ENCODE data around the gene CARMIL3. TPM values are rescaled to one million over a fixed set of nuclear protein-coding genes. Genes with fewer than 3 reads are reported as not detected.
A peak's percentile ranks its signal among the peaks of the same experiment; 100 is the strongest.
"Not testable (repeated sequence)": the region's sequence is repeated elsewhere in the genome, so short reads cannot be mapped to it uniquely, and the experiment has no call there.

Gene CARMIL3
- total RNA-seq, 1 donor from 2014 or later, result 0.77 TPM

GRCh38 chr14:24029687-24030086, 22.1 kb upstream of the CARMIL3 start:
- H2AFZ ChIP-seq (replicated peaks); H3K4me3 Mint-ChIP-seq: not testable (repeated sequence)
- H3K9me3 Mint-ChIP-seq, result peaks cover 30% of the 10 kb centered on the region

GRCh38 chr14:24031331-24031730, 20.5 kb upstream of the CARMIL3 start:
- H3K36me3 Mint-ChIP-seq; H3K27me3 ChIP-seq; H3K4me2 ChIP-seq; H3K4me1 ChIP-seq; DNase-seq (ENCODE audit: low spot score); H3K9ac ChIP-seq; H3K79me2 ChIP-seq (ENCODE audit: low read depth); H3K36me3 ChIP-seq; H3F3A ChIP-seq (ENCODE audit: low read depth); H3K27me3 Mint-ChIP-seq (ENCODE audit: insufficient read depth, low read depth); H3K4me1 Mint-ChIP-seq; H3K9me3 ChIP-seq (ENCODE audit: low read depth); H3K27ac ChIP-seq; H4K20me1 ChIP-seq (ENCODE audit: low read depth); H2AFZ ChIP-seq (replicated peaks); H3K4me3 ChIP-seq; H3K4me3 Mint-ChIP-seq; H3K27ac Mint-ChIP-seq: not testable (repeated sequence)
- peaks cover 28% of the 10 kb centered on the region for H3K9me3 Mint-ChIP-seq

More at GRCh38 chr14:24029687-24030086, 22.1 kb upstream of the CARMIL3 start:
- H3K4me3 ChIP-seq; H4K20me1 ChIP-seq (ENCODE audit: low read depth); H3F3A ChIP-seq (ENCODE audit: low read depth); H3K9me3 ChIP-seq (ENCODE audit: low read depth); H3K27ac Mint-ChIP-seq; DNase-seq (ENCODE audit: low spot score); H3K9ac ChIP-seq; H3K4me1 Mint-ChIP-seq; H3K36me3 ChIP-seq; H3K27ac ChIP-seq; H3K4me1 ChIP-seq; H3K27me3 Mint-ChIP-seq (ENCODE audit: insufficient read depth, low read depth); H3K27me3 ChIP-seq; H3K79me2 ChIP-seq (ENCODE audit: low read depth); H3K4me2 ChIP-seq; H3K36me3 Mint-ChIP-seq: not testable (repeated sequence)

- Histone ChIP-seq H3K4me1 (no peaks in the 10 kb centered on the region), H2AFZ (replicated peaks) (no peak overlapping the region), H3K4me3 (no peak overlapping the region), H3K9ac (no peak overlapping the region), H3K27ac (no peak overlapping the region), H3K36me3 (no peaks in the 10 kb centered on the region), H3K79me2 (ENCODE audit: low read depth) (no peaks in the 10 kb centered on the region), H3K4me2 (no peak overlapping the region), H3K9me3 (ENCODE audit: low read depth) (no peaks in the 10 kb centered on the region), H4K20me1 (ENCODE audit: low read depth) (no peaks in the 10 kb centered on the region), H3K27me3 (peaks cover 3% of the 10 kb centered on the region), H3F3A (ENCODE audit: low read depth) (peaks cover 4% of the 10 kb centered on the region)
- Mint-ChIP-seq H3K27me3 (ENCODE audit: insufficient read depth, low read depth) (peaks cover 14% of the 10 kb centered on the region), H3K9me3 (peaks cover 26% of the 10 kb centered on the region), H3K4me1 (peaks cover 10% of the 10 kb centered on the region), H3K36me3 (no peaks in the 10 kb centered on the region), H3K27ac (no peak overlapping the region), H3K4me3 (no peak overlapping the region)
- TF ChIP-seq EZH2 (IDR thresholded peaks at IDR 0.05) (no peak), EZH2phosphoT487 (IDR thresholded peaks at IDR 0.05) (no peak), CTCF (IDR thresholded peaks at IDR 0.05) (no peak)
- DNase-seq (ENCODE audit: low spot score), result no peak
Observed at GRCh38 chr14:24032727-24033418, 18.9 kb upstream of the CARMIL3 start.

GRCh38 chr14:24035769-24036168, 16.0 kb upstream of the CARMIL3 start:
- Mint-ChIP-seq H3K27ac (peak overlapping the region; percentile 87), H3K4me3 (peak overlapping the region; percentile 85), H3K27me3 (ENCODE audit: insufficient read depth, low read depth) (peaks cover 17% of the 10 kb centered on the region), H3K4me1 (peaks cover 10% of the 10 kb centered on the region), H3K9me3 (peaks cover 19% of the 10 kb centered on the region)
- not testable (repeated sequence) for H4K20me1 ChIP-seq (ENCODE audit: low read depth); H3K36me3 Mint-ChIP-seq; H3K9me3 ChIP-seq (ENCODE audit: low read depth); H3K9ac ChIP-seq; H3K36me3 ChIP-seq; H3K79me2 ChIP-seq (ENCODE audit: low read depth); DNase-seq (ENCODE audit: low spot score); H3F3A ChIP-seq (ENCODE audit: low read depth); H3K27ac ChIP-seq; H3K27me3 ChIP-seq; H3K4me1 ChIP-seq
- H2AFZ ChIP-seq (replicated peaks), result peak overlapping the region; percentile 98
- H3K4me3 ChIP-seq, result peak overlapping the region; percentile 59
- H3K4me2 ChIP-seq, result peak overlapping the region; percentile 93

All from neural progenitor cell (in vitro differentiated cells).